GM12878 (cell line): ENCODE results near the gene HIGD1C. TPM values are rescaled to one million over a fixed set of nuclear protein-coding genes. Genes with fewer than 3 reads are reported as not detected.
A peak's percentile ranks its signal among the peaks of the same experiment; 100 is the strongest.

ENCODE experiments used
- ATAC-seq: fragments of 200-7000 bp; cut with Tn5 transposase; 3 replicates; pipeline ENCODE4 v1.9.1; 2020; ENCODE audit warnings: mild to moderate bottlenecking, moderate library complexity
- BruUV-seq: library from RNA; stranded (reverse); fragments of 400-500 nt; replicated peaks from 2 replicates; lab custom pipeline; 2021; lab: Mats Ljungman, UMichigan
- CTCF ChIA-PET: fragments of 300-600 bp; sonication (Branson Sonifier 250); formaldehyde crosslinking; extraction: SDS; loops from one replicate; lab custom pipeline; 2021; ENCODE audit warnings: inconsistent platforms; lab: Yijun Ruan, JAX
- POLR2A ChIA-PET: fragments of 350-600 bp; formaldehyde crosslinking; extraction: SDS; loops from one replicate; lab custom pipeline; 2021; ENCODE audit warnings: inconsistent platforms; lab: Charles Lee
- RAD21 ChIA-PET: fragments of 300-600 bp; sonication (Branson Sonifier 250); formaldehyde crosslinking; loops from one replicate; lab custom pipeline; 2023; ENCODE audit warnings: antibody characterized with exemption; ENCODE audit not compliant: unreplicated experiment; lab: Charles Lee
- SMC1A ChIA-PET: fragments of 300-600 bp; sonication (Branson Sonifier 250); formaldehyde crosslinking; loops from one replicate; lab custom pipeline; 2023; ENCODE audit not compliant: unreplicated experiment, uncharacterized antibody; lab: Charles Lee
- DNase-seq: peaks from one replicate; pipeline ENCODE4 v3.0.0-alpha.2; 2011; ENCODE audit warnings: low read depth, low spot score
- FAIRE-seq: peaks from 3 replicates; lab custom pipeline; 2011; peaks lifted over from hg19 to GRCh38; lab: Jason Lieb, UNC
- H2AFZ ChIP-seq: 2 replicates; pipeline ENCODE4 v1.6.0; 2011; ENCODE audit warnings: low read depth, low read length, control low read depth; ENCODE audit not compliant: control insufficient read depth
- H3K27ac ChIP-seq: 2 replicates; pipeline ENCODE4 v1.5.1; 2011; ENCODE audit warnings: control low read depth; ENCODE audit not compliant: control insufficient read depth, insufficient read depth
- H3K27me3 ChIP-seq, 2 experiments: replicated peaks in 1 of 2; 2 replicates each; pipeline versions ENCODE4 v1.6.0 to v1.6.1; 2011; ENCODE audit warnings: low read length in 1 of 2; ENCODE audit not compliant: control insufficient read depth in 2 of 2, insufficient read depth in 2 of 2
- H3K36me3 ChIP-seq, 2 experiments: 2 replicates each; pipeline ENCODE4 v1.5.1; 2011; ENCODE audit warnings: low read length in 1 of 2; ENCODE audit not compliant: control insufficient read depth in 2 of 2, insufficient read depth in 2 of 2
- H3K4me1 ChIP-seq: 2 replicates; pipeline ENCODE4 v1.6.1; 2011; ENCODE audit warnings: mild to moderate bottlenecking, low read length, moderate library complexity, mixed read lengths; ENCODE audit not compliant: control insufficient read depth, insufficient read depth
- H3K4me2 ChIP-seq: 2 replicates; pipeline ENCODE4 v1.6.0; 2011; ENCODE audit warnings: control low read depth; ENCODE audit not compliant: control insufficient read depth, insufficient read depth
- H3K4me3 ChIP-seq: fragments of 200-600 bp; sonication (generic); 2 replicates; pipeline ENCODE4 v1.5.1; 2016
- H3K79me2 ChIP-seq: 2 replicates; pipeline ENCODE4 v1.6.0; 2011; ENCODE audit warnings: low read length; ENCODE audit not compliant: control insufficient read depth, insufficient read depth
- H3K9ac ChIP-seq: 2 replicates; pipeline ENCODE4 v1.8.0; 2011; ENCODE audit warnings: low read length, control low read depth, mixed read lengths; ENCODE audit not compliant: control insufficient read depth, insufficient read depth
- H3K9me3 ChIP-seq: replicated peaks from 3 replicates; pipeline ENCODE4 v1.5.1; 2011; ENCODE audit warnings: mild to moderate bottlenecking, low read length; ENCODE audit not compliant: control insufficient read depth, insufficient read depth
- H4K20me1 ChIP-seq: 2 replicates; pipeline ENCODE4 v1.6.0; 2011; ENCODE audit not compliant: control insufficient read depth, insufficient read depth
- ZNF24 ChIP-seq: fragments of 450-650 bp; IDR thresholded peaks from 2 replicates; pipeline ENCODE4 v1.6.1; 2017; ENCODE audit warnings: antibody characterized with exemption, mild to moderate bottlenecking
- WGBS: methylation state at CpG from one replicate; pipeline ENCODE4 v1.1.6; 2016; ENCODE audit warnings: low lambda C conversion rate; ENCODE audit not compliant: insufficient replicate concordance, insufficient coverage; ENCODE audit errors: missing lambda C conversion rate; 5-methylcytosine and 5-hydroxymethylcytosine counted together
- in situ Hi-C: fragments of 300-500 bp; cut with MboI; formaldehyde crosslinking; loops from 9 replicates; pipeline ENCODE4 v1.14.3; 2018; ENCODE audit warnings: mixed read lengths
- intact Hi-C: fragments of 100-400 bp; cut with micrococcal nuclease; formaldehyde crosslinking; loops from one replicate; pipeline ENCODE4 v1.14.2; 2022; ENCODE audit not compliant: unreplicated experiment
- polyA plus RNA-seq, 11 experiments: library from polyadenylated mRNA; depleted of rRNA in 4 of 11; unstranded in 6 of 11; stranded (reverse) in 5 of 11; fragments of >200 nt; fragmentation: Nextera tagmentation in 4 of 11; fragmentation: Illumina TruSeq in 1 of 11; extraction: Ambion mirVana in 4 of 11; extraction: Trizol in 1 of 11; gene quantifications; 1 replicate in 1 of 11; 2 replicates in 10 of 11; pipeline versions ENCODE4 v1.2.1 to v1.2.3, GENCODE V29; 2011 to 2016; ENCODE audit warnings: inconsistent platforms in 2 of 11, missing spikeins in 2 of 11, low read depth in 1 of 11
- total RNA-seq, 4 experiments: library from RNA; depleted of rRNA in 3 of 4; stranded (reverse); fragments of >200 nt in 3 of 4; fragmentation: Illumina TruSeq in 1 of 4; extraction: Trizol in 1 of 4; gene quantifications; 2 replicates each; pipeline versions ENCODE4 v1.2.1 to v1.2.3, GENCODE V29; 2013 to 2021
- TF ChIP-seq, protein P1 (sequence below): fragments of 450-650 bp; IDR thresholded peaks from 2 replicates; pipeline ENCODE4 v1.6.1; 2017; ENCODE audit warnings: mild to moderate bottlenecking, low read depth, inconsistent platforms; ENCODE audit not compliant: poor library complexity, severe bottlenecking

Gene HIGD1C
- total and polyA plus RNA-seq, 10 of the 15 experiments (the other 5 are each of a cell fraction or from before 2014, with no cell fraction given) = not detected

GRCh38 chr12:50923361-50924130, 28.8 kb upstream of the HIGD1C start:
- TF ChIP-seq ZNF24 = no peak
- TF ChIP-seq, protein P1, sequence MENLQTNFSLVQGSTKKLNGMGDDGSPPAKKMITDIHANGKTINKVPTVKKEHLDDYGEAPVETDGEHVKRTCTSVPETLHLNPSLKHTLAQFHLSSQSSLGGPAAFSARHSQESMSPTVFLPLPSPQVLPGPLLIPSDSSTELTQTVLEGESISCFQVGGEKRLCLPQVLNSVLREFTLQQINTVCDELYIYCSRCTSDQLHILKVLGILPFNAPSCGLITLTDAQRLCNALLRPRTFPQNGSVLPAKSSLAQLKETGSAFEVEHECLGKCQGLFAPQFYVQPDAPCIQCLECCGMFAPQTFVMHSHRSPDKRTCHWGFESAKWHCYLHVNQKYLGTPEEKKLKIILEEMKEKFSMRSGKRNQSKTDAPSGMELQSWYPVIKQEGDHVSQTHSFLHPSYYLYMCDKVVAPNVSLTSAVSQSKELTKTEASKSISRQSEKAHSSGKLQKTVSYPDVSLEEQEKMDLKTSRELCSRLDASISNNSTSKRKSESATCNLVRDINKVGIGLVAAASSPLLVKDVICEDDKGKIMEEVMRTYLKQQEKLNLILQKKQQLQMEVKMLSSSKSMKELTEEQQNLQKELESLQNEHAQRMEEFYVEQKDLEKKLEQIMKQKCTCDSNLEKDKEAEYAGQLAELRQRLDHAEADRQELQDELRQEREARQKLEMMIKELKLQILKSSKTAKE = peak; percentile 8
- TF ChIP-seq, all 136 proteins: peak for 1
- Histone ChIP-seq H3K4me1 (peaks cover 30% of the 10 kb centered on the region), H3K9me3 (no peaks in the 10 kb centered on the region; the same call in 2 of the 3 replicates), H3K79me2 (no peaks in the 10 kb centered on the region), H2AFZ (no peak overlapping the region), H3K27ac (peak overlapping the region; percentile 59), H3K27me3 (no peaks in the 10 kb centered on the region), H3K4me3 (0 out of 2 replicates have a peak overlapping the region, but pooled peaks have one; percentile 28), H3K9ac (peak overlapping the region; percentile 19), H3K4me2 (peak overlapping the region; percentile 78), H3K36me3 (no peaks in the 10 kb centered on the region), H4K20me1 (no peaks in the 10 kb centered on the region)
- ChIA-PET SMC1A (interaction anchor here (0.6 to 2.2 kb wide), 3 partner anchors 9 to 158 kb away, joined by 3 to 6 read pairs (median 3); no protein-coding TSS in a partner anchor), CTCF (interaction anchor here (0.6 to 0.8 kb wide), 2 partner anchors 63 to 153 kb away, joined by 3 read pairs; no protein-coding TSS in a partner anchor), POLR2A (interaction anchor here (0.6 to 0.7 kb wide), 4 partner anchors 21 to 159 kb away, joined by 4 to 5 read pairs (median 4); no protein-coding TSS in a partner anchor), RAD21 (interaction anchor here (0.6 to 1.0 kb wide), 2 partner anchors 93 to 418 kb away, joined by 3 read pairs; no protein-coding TSS in a partner anchor)
- no peak for ATAC-seq
- intact Hi-C loops (no loop called here), in situ Hi-C loops (no loop called here)
- no TSS peak for BruUV-seq
- FAIRE-seq = no peak
- under 1% methylated on average over 8 of the region's 8 CpGs for WGBS
- no peak for DNase-seq
